Mucosa of gallbladder (tissue), 1 donor: Measurements from ENCODE around the gene MTIF3. TPM values are rescaled to one million over a fixed set of nuclear protein-coding genes. Genes with fewer than 3 reads are reported as not detected.
A peak's percentile ranks its signal among the peaks of the same experiment; 100 is the strongest.

ENCODE experiments used
- DNase-seq: peaks from one replicate; pipeline ENCODE4 v3.0.0-alpha.2; 2020; ENCODE audit warnings: low spot score
- total RNA-seq: library from RNA; stranded (reverse); gene quantifications from one replicate; pipeline ENCODE4 v1.2.1, GENCODE V29; 2021
- donor health status: DM: no; HTN: no; CAD: no.

Gene MTIF3
- total RNA-seq, 1 donor from 2014 or later = 56.3 TPM

DNA sequence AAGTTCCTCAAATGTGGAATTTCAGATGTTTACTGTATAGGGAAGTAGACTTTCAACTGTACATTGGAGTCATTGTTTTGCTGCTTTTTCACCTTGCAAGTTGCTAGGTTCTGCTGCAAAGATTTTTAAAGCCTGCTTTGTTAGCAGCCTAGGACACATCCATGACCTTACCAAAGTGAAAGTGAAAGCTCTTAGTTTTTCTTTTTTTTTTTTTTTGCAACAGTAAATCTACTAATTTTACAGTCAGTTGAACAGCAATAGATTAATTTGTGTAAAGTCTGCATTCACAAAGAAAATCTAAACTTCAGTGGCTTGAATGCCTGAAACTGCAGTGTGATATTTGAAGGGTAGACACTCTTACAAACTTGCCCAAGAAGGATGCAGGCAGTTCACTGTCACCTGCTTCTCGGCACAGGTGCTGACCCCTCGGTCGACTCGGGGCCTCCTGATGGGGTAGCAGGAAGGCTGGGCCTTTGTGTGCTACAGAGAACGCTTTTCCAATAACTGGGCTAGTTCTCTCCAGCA, 5.0 kb upstream of the MTIF3 start:
- DNase-seq = no peak

DNA sequence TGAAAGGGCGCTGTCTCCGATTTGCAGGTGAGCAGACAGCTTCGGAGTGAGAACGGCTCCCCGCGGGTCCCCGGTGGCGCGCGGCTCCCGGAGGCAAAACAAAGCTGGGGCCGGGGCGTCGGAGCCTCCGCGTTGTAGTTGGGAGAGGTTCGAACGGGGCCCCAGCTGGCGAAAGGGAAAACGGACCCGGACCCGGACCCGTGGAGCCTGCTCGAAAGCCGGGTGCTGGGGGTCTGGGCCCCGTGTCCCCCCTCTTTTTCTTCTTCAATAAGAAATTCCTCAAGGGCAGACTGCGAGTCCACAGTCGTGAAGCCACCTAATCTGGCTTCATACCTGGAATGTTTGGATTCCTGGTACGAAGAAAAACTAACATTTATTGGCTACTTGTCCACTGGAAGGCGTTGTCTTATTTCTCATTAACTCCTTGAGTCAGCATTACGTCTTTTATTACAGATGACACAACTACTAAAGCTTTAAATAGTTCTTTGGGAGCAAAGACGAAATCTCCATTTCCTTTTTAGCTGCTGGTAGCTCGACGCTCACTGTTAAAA, 632 bp upstream of the MTIF3 start:
- DNase-seq = peak; percentile 28

DNA sequence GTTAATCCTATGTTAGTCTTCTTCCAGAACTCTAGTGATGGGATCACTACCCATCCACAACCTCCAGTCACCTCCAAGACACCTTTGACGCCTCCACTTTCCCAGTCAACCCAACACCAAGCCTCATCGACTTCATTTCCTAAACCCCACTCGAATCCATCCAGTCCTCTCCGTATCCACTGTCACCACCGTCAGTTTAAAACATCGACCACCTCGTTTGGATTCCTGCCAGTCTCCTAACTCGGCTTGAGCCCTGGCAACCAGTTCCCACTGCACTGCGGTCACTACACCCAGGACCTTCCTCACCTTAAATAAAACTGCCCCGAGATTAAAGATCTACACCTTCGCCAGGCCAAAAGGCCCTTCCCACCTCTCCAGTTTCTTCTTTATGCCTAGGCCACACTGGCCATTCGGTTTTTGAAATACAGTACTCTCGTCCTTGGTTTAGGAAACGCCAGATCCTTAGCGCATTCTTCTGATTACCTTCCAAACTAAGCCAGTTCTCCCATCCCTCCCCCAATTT, 1.2 kb downstream of the MTIF3 start:
- DNase-seq = no peak

DNA sequence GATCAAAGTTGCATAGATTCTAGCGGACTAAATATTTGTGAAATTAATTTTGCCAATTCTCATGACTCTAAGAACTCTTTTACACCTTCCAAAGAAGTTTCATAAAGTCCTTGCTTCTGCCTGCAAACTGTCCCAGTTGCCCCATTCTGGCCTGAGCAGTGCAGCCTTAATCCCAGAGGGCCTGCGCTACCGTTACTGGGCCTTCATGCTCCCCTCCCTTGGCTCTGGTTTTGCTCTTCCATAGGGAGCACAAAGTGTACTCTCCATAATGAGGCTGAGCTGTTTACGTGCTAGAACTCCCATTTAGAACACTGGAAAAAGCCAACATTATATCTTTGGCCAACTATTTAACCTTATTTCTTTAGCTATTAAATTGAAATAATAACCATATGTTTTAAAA, 2.1 kb downstream of the MTIF3 start:
- no peak for DNase-seq

DNA sequence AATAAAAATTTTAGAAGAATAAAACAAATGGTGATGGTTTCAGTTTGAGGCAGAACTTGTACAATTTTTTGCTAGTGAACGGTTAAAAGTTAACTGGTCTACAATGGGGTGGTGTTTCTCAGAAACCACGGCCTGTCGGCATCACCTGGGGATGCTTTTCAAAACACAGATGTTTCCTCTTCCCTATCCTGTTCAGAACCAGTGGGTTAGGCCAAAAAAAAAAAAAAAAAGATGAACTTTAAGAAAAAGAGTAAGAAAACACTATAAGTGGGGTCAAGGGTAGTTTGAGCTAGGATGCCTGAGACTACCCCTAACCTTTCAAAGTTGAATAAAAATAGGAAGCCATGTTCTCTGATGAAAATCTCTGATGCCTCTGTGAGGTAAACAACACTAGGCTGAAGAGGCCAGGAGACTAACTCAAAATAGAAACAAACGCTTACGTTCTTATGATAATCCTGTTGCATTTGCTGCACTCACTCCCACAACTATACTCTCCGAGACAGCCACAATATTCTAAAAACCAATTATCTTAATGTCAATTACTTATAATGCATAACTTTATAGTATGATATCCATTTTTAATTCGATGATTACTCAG, 3.3 kb downstream of the MTIF3 start:
- no peak for DNase-seq

DNA sequence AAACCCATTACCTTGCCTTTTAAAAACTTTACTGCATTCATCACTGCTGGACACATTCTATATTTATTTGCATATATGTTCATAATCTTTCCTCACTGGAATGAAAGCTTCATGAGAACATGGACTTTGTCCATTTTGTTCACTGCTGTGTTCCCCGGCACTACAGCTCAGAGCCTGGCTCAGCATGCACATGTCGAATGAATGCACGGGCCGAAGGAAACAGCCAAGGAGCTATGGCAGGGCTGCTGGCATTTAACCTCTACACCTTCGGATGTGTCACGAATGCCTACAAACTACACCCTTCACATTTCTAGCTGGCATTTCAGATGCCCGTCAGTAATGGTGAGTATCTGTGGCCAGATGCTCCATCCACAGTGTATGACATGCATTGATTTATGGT, 7.6 kb downstream of the MTIF3 start:
- DNase-seq = no peak

DNA sequence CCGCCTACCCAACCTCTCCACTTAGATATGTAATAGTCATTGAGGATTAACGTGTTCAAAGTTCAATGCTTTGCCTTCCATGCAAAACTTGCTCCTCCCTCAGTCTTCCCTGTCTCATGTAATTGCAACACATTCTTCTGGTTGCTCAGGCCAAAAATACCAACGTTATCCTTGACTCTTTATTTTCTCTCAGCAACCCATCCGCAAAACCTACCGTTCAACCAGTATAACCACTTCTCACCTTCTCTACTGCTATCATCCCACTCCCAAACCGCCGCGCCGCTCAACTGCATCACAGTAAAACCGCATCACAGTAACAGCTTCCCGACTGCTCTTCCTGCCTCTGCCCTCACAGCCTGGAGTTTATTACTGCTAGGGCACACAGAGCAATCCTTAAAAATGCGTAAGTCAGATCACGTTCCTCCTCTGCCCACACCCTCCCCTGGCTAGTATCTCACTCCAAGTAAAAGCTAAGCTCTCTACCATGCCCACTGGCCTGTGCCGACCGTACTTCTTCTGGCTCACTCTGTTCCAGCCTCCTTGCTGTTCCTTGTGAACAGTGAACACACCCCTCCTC, 8.2 kb downstream of the MTIF3 start:
- DNase-seq = no peak

DNA sequence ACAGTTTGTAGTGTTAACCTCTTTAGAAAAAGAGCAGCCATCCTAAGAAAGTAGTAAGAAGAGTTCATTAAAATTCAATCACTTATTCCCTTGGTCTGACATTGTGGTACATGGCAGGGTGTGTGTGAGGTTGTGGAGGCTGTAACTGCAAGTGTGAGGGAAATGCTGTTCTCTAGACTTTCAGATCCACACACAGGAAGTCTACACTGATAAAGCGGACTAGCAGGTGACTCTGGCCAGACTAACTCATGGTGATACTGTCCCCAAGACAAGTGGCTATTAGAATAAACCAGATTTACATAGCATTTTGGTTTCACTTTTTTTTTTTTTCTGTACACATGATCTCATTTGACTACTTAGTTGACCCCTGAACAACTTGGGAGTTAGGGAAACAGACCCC, 10.0 kb downstream of the MTIF3 start:
- no peak for DNase-seq

DNA sequence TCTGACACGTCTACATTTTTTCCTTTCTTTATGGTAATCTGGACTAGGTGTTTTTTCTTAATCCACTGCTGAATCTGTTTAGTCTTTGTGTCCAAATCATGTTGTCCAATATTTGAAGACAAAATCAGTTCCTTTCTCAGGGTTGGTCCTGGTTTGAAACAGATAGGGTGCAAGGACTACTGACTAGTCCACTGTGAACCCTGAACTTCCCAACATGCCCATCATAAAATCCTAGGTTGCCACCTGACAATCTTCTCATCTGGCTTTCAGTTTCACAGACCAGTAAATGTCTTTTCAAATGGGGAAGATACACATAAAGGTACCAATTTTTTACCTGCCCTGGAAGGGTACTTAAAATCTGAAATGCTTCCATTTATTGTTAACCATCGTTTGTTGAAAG, 13.2 kb downstream of the MTIF3 start:
- DNase-seq = no peak

DNA sequence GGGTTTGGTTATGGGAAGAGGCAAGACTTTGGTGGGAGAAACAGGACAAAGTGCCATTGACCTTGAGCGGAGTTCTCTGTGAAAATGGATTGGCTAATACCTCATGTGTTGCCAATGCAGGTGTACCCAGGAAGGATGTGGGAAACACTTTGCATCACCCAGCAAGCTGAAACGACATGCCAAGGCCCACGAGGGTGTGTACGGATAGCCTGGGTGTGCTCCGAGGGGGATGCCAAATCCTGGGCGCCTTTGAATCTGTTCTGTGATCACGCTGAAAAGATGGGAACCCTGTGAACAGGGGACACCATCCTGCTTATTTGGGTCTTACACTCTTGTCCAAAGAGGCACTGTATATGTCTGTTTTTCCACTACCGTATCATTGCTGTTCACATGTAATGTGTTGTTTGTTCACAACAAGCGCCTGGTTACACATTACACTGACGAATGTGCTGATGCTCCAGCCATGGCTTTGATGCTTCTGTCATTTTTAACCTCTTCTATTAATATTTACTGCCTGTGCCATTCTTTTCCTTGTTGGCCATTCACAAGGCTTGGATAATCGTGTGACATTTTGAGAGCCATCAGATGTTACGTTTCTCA, 17.7 kb downstream of the MTIF3 start:
- no peak for DNase-seq

DNA sequence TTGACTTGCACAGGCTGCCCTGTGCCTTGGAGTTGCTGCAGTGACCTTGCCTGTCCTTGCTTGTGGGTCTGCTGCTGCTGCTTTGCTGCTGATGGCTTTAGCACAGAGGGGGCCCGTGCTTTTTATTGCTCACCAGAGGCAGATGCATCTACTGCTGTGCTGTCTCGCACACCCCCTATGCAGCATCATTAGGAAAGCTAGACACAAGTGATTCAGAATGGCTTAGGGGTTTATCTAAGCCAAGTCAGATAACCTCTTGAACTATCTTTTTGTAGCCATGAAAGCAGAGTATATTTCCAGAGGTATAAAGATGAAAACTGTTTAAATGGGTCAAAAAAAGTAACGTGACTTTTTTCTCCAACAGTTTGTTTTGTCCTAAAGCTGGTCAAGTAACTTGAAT, 18.2 kb downstream of the MTIF3 start:
- DNase-seq = no peak

DNA sequence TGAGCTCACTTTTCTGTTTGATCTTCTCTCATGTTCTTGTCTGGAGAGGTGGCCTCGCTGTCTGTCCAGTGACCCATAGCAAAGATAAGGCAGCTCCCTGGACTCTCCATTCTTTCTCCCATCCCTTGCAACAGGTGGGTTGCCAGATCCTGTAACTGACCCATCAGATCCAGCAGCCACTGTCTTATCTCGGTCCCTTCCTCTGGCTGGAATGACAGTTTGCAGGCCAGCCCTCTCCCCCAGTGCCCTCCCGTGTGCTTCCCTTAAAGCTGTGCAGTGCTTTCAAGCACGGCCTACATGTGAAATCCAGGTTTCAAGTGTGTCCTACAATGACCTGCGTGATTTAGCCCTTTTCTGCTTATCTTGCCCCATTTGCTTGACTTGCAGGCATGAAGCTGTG, 22.2 kb downstream of the MTIF3 start:
- DNase-seq = no peak

DNA sequence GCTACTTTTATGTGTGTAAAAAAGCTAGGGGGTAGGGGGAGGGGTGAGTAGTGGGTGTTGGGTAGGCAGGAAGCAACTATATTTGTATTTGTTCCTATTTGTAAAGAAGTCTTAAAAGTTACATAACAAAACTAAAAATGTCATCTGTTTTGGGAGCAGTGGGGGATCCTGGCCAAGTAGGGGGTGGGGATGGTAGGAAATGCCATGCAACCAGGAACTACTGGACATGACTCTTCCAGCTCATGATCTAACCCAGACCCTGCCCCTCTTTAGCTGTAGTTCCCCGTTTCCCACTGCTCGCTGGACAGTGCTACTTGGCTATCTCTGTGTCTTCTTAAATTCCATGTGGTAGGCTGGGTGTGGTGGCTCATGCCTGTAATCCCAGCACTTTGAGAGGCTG, 22.7 kb downstream of the MTIF3 start:
- DNase-seq = no peak

DNA sequence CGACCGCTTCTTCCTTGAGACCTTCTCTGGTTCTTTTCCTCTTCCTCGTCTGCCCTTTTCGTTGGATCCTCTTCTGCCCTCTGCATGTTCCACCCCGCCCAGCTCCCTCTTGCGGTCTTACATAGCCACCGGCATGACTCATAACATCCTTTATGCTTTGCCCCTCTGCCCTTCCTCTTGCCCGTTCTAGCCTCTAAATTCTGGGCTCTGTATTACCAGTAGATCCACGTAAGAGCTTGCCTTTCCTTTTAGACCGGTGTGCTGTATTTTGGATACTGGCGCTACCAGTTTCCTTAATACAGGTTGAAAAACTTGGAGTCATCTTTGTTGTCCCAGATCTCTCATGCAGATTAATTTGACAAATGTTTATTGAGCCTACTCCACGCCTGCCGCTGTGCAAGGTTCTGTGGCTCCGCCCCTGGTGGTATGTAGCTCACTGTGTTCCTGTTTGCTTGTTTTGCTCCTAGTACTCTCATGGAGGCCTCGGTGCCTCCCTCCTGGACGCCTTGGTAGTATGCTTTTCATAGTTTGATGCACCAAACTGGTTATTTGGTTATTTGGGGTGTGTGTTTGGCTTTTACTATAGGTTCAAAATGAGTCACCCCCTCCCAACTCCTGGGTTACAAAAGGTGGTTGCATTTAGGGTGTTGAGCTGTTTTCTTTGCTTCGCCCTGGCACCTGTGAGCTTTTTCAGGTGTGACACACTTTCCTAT, 24.3 kb downstream of the MTIF3 start:
- DNase-seq = peak; percentile 81

DNA sequence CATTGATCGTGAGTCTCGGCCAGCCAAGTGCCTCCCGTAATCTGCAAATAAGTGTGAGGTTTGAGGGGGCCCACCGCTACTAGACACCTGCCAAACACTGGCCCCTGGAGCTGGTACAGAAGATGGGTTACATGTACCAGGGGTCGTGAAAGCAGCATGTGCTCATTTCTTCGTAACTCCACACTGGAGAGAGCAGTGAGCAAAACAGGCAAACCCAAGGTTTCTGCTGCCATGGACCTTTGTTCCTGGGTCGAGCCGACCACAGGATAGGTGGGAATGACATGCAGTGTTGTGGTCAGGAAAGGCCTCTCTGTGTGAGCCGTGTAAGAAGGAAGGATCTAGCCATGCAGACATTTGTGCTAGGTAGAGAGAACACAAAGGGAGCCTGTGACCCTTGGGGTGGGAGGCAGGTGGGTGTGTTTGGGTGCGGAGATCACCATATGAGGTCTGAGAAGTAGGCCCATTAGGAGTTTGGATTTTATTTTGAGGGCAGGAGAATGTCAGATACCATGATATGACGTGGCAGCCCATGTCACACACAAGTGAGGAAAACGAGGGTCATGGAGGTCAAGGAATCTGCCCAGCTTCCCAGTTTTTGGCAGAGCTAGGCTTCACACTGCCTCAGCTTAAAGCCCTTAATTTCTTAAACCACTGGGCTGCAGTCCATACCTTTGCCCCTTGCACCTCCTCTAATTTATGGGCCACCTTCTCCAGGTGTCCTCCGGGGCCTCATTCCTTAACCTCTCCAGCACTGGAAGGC, 25.0 kb downstream of the MTIF3 start:
- no peak for DNase-seq

DNA sequence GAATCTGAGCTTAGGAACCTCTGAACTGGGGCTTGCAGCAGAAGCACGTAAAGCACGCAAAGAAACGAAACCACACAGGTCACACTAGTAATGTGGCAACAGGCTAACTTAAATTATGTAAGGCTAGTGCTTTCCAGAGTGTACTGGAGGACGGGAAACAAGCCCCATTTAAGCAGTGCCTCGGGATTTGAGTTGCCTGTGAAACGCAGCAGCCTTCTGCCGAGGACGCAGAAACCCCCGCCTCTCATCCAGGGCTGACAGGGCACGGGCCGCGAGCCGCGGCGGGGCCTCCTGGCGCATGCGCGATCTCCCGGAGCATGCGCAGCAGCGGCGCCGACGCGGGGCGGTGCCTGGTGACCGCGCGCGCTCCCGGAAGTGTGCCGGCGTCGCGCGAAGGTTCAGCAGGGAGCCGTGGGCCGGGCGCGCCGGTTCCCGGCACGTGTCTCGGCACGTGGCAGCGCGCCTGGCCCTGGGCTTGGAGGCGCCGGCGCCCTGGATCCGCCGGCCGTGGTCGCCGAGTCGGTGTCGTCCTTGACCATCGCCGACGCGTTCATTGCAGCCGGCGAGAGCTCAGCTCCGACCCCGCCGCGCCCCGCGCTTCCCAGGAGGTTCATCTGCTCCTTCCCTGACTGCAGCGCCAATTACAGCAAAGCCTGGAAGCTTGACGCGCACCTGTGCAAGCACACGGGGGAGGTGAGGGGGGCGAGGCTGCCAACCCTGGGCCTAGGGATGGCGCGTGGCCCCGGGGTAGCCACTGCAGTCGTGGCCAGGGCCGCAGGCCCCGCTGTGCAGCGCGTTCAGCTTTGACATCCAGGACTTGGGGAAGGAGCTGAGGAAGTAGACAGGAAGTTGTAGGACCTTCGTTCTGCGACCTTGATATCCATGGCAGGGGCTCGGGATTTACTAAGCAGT, 25.9 kb downstream of the MTIF3 start, which contains the start of gene GTF3A:
GTF3A (plus strand) TSS at position 374 of the 912 bp plus-strand sequence.
- peak; percentile 85 for DNase-seq

DNA sequence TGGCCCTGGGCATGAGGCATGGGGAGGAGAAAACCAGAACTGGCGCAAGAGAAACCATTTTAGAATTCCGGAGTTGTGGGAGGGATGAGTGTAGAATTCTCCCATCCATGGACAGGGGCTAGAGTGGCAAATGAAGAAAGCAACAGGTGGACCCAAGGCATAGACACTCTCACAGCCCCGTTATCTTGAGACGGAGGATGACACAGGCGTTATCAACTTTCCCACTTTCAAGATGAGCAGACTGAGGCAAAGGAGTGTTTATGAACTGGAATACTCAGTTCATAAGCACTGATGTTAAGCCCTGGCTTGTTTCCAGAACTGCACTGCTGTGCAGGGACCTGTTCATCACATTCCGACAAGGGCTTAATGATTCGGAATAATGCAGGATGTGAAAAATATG, 27.0 kb downstream of the MTIF3 start:
- DNase-seq = no peak

DNA sequence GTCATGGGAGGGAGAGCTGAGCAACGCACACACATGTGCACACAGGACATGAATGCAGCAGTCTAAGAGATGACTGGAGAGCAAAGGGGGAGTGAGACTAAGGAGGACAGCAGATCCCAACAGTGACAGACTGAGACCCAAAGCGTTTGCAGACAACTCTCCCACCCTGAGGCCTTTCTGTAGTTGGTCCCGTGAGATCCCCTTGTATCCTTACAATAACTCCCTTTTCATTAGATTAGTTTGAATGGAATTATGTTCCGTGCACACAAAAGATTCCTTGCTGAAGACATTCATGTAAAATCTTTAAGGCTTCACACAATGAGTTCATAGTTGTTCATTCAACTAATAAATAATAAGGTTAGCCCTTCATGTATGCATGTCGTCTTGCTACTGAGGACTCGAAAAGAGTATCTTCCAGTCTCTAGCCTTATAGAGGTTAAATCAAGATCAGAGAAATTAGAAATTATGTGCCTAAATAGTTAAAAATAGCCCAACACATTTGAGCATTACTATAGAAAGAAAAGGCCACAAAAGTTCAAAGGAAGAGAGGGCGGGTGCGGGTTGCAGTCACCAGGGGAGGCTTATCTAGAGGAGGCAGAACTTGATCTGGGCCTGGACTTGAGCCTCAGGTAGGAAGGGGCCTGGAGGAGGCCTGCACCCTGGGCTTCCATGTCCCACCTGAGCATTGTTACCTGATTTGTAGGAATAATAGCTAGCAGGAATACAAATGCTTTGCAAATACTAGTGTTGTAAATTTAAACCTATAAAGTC, 29.1 kb downstream of the MTIF3 start:
- DNase-seq = no peak

DNA sequence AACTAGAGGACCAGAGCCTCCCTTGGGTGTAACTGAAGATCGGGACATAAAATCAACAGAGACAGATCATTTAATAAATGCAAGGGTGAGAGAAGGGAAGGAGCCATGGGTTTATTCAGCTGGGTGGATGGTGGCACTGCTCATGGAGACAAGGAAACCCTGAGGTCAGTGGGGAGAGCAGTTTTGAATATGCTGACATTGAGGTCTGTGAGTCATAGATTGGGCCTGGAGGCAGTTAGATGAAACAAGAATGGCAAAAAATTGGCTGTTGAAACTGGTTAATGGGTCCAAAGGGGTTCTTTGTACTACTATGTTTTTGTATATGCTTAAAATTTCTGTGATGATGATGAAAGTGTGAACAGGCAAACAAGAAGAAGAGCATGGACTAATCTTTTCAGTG, 31.0 kb downstream of the MTIF3 start:
- no peak for DNase-seq

DNA sequence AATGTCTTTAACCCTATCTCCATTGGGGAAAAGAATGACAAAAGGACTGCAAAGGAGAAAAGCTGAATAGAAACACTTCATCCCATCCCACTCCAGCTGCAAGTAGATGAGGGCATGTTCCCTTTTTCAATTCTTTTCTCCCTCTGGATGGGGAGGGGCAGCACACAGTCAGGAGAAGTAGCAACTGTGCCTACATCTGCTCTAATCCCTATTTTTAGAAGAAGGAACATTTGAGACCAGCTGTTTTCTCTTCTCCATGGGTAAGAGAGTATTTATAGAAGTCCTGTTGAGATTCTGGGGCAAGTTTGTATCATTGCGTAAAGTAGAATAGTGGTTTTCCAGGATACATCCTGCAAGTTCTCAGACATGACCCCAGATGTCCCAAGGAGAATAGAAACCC, 35.2 kb downstream of the MTIF3 start:
- no peak for DNase-seq
